Measurements from ENCODE around the gene GZF1.

- TF ChIP-seq CTCF (IDR thresholded peaks at IDR 0.05 in 4 of 5, conservative IDR thresholded peaks at IDR 0.05 in 1 of 5) (no peak), POLR2A (IDR thresholded peaks at IDR 0.05) (no peak)
Observed at GRCh38 chr20:23417861-23418260, 55.9 kb downstream of the GZF1 start.
